IPS-NIHi7 (cell line): Measurements from ENCODE around the gene ELL.

Source experiments
- DNase-seq: peaks from one replicate; pipeline ENCODE4 v3.0.0; 2012; ENCODE audit warnings: mixed read lengths; ENCODE audit errors: extremely low spot score

The ELL gene

DNA sequence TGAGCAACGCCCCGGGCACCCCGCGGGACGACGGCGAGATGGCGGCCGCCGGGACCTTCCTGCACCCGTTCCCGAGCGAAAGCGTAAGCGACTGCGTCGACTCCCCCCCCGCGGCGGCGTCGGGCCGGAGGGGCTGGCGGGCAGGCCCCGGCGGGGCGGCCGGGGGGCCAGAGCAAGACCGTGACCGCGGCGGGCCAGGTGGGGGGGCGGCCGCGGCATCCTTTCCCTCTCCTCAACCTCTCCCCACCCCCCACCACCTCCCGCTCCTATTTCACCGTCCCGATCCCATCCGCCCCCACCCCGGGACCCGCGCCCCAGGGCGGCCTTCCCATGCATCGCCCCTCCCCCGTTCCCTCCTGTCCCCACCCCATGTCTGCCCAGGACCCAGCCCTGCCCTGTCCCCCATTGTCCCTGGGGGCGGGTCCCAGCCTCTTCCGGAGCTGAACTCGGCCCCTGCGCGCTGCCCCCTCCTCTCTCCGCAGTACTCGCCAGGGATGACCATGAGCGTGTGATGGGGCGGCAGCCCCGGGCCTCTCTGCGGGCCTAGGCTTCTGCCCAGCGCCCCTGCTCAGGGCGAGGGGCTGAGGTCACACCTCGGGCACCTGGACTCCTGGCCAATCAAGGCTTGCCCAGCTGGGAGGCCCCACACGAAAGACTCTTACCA lies 88.0 kb downstream of the ELL start:
- peak; percentile 68 for DNase-seq

DNA sequence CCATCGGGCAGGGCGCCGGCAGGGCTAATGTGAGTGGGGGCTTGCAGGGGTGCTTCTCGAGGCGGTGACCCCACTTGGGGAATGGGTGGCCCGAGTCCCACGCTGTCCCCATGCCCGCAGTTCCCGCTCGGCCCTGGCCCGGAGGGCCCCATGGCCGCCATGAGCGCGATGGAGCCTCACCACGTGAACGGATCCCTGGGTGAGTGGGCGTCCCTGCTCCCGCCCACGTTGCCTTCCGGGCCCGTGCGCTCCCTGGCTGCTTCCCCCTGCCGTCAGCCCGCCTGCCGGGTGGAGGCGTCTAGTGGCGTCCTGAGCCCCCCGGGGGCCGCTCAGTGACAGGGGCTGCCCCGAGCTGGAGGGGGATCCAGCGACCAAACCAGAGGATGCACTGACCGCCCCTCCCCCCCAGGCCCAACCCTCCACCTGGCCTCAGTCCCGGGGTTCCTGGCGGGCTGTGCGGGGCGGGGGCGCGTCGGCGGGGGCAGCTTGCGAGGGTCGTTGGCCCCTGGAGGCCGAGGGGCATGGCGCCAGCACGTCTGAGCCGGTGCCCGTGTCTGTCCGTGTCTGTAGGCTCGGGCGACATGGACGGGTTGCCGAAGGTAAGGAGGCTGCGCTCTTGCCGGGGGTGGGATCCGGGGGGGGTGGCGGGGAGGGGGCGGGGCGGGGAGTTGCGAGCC lies 88.7 kb downstream of the ELL start:
- DNase-seq: peak; percentile 45

DNA sequence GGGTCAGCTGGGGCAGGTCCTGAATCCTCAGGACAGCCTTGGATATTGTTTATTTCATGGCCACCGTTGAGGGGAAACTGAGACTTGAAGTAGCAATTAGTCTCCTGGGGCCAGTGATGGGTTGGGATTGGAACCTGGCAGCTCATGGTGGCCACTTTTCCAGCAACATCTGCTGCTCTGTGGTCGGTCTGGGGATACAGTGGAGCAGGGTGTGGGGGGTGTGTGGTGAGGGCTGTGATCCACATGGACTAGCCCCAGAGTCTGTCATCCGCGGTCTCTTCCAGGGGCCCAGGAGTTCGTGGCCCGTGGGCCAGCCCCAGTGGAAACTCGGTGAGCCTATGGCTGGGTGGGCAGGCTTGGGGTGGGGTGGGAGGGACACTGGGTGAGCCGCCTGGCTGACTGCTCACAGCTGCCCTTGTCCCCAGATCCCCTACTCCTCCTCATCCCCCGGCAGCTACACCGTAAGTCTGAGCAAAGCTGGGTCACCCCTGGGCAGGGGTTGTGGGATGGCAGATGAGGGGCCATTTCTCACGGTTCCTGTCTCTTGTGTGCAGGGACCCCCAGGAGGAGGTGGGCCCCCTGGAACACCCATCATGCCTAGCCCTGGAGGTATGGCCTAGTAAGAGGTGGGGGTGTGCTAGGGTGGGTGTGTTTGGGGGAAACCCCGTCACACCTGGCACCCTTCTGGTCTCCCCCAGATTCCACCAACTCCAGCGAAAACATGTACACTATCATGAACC lies 89.4 kb downstream of the ELL start:
- DNase-seq: no peak

DNA sequence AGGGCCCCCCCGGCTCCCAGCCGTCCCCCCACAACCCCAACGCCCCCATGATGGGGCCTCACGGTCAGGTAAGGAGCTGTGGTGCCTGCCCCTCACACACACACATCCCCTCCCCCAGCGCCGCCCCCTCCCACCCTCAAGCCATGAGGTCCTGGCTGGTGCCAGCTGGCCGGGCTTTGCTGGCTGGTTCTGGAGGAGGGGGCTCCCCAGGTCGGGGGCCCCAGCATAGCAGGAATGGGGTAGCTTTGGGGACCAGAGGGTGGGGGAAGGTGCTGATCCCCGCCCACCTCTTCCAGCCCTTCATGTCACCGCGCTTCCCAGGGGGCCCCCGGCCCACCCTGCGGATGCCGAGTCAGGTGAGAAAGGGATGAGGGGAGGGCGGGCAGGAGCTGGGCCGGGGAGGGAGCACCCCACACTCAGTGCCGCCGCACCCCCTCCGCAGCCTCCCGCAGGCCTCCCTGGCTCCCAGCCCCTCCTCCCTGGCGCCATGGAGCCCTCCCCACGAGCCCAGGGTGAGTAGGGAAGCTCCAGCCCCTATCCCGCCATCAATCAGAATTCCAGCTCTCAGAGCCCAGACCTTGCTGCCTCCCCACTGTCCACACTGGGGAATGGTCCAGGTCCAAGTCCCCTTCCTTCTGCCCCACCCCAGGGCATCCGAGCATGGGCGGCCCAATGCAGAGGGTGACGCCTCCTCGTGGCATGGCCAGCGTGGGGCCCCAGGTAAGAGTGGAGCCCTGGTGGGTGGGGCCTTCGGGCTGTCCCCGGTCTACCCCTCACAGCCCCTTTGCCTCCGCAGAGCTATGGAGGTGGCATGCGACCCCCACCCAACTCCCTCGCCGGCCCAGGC lies 90.3 kb downstream of the ELL start:
- DNase-seq: no peak

DNA sequence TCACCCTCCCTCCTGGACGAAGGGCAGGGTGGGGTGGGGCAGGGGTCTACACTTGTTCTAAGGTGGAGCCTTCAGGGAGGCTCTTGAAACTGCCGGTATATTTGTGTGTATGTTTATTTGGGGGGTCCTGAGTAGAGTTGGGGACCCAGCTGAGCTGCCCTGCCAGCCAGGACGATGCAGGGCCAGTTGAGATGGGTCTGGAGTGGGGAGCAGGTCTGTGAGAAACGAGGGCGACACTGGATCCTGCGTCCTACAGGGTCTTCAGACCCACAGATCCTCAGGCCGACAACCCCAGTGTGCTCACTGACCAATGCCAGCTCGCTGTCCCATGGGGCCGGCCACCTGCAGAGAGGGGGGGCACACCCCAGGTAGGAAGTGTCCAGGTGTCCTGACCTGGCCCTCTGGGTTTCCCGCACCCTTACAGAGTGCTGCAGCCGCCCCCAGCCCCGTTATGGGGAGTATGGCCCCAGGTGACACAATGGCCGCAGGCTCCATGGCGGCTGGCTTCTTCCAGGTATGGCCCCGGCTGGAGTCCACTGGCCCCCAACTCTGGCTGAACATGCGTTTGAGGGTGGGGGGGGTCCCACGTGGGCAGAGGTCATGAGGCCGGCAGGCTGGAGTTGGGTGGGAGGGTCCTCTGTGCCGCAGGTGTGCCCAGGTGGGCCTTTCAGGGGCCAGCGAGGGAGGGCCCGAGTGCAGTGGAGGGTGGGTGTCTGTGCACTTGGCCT lies 91.3 kb downstream of the ELL start:
- no peak for DNase-seq

DNA sequence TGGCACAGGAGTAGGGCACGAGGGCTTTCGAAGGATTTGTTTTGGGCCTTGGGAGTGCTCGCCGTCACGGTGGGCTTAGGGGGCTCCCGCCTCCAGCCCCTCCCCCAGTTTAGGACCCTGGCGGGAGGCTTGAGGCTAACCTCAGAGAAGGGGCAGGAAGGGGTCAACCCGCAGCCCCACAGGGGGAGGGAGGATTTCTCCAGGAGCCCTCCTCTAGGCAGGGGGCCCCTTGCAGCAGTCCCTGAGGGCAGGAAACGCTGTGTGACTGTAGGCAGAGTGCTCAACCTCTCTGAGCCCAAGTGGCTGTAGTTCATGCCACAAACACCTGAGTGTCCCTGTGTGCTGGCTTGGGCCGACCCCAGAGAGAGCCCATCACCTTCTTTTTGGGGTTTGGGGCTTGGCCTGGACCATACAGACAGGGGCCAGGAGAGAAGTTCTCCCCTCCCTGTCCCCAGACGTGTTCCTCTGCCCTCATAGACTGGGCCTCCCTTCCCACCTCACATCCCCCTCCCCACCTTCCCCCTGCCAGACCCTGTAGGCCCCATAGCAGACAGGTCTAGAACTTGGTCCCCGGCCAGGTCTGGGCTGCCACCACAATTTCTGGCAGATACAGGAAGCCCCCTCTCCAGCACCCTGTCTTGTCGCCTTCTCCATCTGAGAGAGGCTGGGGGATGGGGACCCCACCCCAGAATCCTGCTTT lies 92.0 kb downstream of the ELL start:
- no peak for DNase-seq

DNA sequence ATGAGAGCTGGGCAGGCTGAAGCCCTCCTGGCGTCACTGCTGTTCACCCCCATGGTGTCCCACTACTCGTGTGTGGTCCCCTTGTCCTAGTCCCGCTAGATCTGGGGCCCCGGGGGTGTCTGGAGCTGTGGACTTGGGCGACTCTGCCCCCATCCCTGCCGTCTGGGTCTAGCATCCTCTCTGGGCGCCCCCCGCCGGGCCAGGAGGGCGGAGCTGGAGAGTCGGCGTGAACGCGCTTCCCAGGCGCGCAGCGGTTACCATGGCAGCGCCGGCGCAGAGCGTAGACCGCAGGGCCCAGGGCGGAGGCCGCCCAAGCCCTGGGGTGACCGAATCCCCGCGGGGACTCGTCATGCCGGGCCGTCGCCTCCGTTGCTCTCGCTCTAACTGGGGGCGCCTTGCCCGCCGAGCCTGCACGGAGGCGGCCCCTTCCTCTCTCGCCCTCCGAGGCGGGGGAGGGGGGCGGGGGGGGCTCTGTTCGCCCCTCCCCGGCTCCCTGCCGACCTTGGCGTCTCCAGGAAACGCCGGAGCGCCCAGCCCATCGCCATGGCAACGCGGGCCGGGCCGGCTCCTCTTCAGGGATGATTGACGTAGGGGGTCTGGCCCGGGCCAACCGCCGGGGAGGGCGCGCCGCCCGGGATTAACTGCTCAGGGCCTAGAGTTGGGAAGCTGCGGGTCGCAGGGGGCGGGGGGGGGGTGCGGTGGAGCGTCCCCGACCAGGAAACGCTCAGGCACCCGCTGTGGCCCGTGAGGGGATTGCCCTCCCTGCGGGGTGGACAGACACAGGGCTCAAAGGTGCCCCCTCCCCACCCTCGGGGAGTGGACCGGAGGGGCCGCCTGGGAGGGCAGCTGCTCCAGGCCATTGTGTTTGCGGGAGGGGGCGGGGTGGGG lies 92.8 kb downstream of the ELL start:
- DNase-seq: peak; percentile 91

DNA sequence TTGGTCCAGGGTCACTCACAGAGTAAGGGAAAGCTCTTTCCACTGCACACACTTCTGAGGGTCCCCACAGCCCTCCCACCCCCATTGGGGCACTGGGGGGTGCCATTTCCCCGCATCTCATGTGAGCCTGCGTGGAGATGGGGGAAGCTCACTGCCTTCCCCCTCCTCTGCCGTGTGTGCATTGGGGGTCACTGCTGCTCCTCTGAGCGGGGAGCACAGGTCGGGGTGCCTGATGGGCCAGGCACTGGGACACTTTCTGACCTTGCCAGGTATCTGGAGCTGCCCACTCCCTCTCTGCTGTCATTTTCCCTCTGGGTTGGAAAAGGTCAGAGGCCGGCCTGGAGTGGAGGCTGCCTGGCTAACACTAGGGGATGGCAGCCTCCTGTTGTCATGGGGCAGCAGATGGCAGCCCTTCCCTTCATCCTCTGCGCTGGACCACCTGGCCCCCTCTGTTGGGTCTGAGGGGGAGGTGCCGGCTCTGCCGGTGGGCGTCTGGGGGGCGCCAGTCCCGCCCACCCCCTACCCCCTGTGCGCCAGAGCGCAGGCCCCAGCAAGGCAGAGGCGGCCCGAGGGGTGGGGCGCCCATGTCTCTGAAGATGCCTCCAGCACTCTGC lies 93.6 kb downstream of the ELL start:
- DNase-seq: no peak

DNA sequence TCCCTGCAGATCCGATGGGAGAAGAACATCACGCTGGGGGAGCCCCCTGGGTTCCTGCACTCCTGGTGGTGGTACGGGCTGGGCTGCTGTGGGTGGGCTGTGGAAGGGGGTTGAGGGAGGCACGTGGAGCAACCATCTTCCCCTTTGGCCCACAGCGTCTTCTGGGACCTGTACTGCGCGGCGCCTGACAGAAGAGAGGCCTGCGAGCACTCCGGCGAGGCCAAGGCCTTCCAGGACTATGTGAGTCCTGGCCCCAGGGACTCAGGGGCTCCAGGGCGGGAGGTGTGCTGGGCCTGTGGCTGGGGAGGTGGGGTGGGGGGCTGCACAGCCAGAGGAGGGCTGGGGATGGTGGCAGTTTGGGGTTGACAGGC lies 94.1 kb downstream of the ELL start:
- no peak for DNase-seq

DNA sequence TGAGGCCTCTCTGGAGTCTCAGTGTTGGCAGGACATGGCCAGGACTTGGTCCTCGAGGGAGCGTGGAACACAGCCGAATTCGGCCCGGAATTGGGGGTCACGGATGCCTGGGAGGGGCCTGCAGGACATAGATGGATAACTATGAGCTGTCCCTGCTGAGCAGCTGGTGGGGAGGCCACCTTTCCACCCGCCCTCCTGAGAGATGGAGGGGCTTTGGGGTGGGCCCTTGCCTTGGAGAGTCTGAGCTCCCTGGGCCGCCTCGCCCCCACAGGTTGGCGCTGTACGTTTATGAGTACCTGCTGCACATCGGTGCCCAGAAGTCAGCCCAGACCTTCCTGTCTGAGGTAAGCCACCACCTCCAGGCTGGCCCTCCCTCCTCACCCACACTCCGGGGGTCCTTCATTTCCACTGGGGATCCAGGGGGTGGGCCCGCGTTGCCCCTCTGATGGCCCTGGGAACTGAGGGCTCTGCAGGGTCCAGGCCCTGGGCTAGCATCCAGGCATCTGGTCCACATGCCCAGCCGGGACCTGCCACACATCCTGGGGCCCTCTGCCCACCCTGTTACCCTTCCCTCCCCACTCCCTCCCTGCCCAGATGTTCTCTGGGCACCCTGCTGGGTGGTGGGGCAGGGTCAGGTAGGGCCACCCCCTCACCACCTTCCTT lies 94.7 kb downstream of the ELL start:
- DNase-seq: no peak

DNA sequence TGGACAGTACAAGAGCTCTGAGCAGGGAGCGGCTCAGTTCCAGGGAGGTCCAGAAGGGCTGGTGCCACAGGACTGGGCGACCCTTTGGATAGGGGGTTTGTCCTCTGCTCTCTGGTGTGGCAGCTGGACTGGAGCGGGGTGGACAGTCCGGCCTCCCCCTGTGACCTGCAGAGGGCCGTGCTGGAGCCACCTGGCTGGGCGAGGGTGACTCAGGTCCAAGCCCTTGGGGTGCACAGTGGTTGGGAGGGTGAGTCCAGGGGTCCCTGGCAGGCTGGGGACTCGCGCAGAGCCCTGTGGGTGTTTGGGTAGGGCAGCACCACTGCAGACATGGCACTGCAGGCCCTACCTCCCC lies 95.5 kb downstream of the ELL start:
- no peak for DNase-seq

DNA sequence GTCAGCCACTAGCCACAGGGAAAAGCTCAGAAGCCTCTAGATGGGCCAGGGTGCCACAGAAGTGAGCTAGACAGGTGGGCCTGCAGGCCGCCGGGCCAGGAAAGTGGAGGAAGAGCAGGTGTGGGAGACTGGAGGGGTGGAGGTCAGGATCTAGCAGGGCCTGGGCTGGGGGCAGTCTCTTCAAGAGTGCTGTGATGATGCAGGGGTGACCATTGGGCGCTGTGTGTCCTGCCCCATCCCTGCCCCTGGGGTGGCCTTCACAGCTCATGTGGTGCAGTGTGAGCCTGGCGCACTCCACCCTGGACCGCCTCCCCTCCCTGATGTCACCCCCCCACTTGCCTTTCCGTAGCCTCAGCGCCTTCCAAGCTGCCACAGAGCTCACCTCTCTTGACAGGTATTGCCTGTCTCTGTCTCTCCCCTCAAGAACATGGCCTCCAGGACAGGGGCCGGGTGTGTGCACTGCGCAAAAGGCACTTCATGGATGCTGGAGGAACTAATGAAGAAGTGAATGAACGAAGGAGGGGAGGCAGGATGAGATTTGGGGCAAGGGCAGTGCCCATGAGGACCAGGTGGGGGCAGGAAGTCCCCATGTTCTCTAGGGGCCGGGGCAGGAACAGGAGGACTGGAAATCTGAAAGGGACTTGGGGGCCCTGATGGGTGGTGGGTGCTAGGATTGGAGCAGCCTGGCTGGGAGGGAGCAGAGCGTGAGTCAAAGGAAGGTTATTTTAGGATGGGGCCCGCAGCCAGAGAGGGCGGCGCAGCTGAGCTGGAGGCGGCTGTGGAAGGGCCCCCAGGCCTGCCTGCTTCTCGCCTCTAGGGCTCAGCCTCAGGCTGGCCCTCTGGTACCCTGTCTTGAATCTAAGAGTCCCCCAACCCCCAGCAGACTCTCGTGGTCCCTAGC lies 96.1 kb downstream of the ELL start:
- no peak for DNase-seq

DNA sequence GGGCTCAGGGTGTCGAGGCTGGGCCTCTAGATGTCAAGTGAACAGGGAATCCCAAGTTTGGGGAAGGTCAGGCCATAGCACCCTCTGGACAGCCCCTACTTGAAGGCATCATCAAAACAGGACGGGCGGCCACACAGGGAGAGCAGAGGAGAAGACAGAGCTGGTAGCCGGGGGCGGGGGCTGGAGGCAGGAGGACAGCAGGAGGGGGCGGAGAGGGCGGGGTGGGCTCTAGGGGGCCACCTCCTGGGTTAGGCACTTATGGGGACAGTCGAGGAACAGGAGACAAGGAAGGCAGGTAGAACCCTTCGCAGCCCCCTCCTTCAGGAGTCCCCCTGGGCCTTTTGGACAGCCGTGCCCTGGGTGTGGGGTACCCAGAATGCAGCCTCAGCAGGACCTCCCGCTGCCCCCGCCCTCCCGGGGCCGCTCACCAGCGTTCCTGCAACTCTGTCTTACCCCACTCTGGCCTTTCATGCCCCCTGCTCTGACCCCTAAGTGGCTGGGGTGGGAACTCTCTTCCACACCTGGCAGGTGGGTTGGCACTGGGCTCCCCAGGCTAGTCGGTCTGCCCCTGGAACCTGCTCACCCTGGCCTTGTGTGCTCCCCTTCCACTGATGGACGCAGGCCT lies 96.9 kb downstream of the ELL start:
- DNase-seq: no peak

DNA sequence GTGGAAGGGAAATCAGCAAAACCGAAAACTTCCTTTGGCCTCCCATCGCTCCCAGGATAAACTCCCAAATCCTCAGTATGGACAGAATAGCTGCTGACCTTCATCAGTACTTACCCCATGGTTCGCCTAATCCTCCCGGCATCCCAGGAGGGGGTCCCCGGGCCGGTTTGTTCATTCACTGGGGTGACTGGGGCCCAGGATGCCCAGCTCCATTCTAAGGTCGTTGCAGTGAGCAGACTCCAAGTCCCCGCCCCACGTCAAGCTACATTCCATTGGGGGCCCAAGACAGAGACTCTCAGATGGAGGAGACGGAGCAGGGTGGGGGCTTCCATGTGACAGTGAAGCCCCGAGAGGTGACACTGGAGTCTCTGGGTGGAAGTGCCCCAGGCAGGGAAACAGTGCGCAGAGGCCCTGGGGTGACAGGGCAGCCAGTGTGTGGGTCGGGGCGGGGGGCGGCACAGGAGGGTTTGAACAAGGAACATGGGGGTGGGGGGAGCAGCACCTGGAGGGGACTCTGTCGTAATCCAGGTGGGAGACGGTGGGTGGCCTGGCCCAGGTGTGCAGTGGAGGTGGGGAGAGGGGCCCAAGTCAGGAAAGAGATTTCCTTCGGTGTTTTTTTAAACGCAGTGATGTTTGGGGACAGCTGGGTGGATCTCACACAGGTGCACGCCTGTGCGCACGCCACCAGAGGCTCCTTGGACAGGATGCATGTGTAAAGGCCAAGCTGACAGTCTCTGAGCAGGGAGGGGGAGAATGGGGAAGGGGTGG lies 97.6 kb downstream of the ELL start:
- no peak for DNase-seq

DNA sequence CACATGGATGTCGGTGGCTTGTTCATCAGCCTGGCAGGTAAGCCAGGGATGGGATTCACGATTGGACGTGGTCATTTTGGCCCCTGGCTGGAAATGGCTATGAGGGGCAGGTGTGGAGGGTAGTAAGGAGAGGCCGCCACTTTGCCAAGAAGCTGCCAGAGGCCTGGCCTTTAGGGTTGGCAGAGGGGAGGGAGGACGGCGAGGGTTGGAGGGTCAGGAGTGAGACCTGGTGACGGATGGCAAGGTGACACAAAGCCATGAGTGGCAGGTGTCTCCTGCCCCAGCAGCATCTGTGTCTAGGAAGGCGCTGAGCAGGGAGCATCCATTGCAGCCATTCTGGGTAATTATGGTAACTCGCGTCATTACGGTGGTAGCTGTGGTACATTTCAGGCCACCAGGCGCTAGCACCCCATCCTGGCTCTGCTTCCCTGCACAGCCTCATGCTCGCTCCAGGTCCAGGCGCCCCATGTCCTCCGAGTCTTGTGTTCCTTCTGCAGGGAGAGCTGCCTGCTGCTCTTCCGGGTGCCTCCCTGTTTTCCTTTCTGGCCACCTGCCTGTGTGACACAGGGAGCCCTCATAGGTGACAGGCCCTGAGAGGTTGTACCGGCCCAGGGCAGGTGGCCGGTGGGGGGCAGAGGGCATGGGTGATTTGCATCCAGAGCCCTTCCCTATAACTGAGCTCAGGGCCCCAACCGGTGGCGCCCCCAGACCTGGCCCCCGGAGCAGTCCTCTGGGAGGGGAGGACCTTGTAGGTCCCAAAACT lies 98.4 kb downstream of the ELL start:
- DNase-seq: no peak
